A673 (cell line): ENCODE data around the gene COL4A2. TPM values are rescaled to one million over a fixed set of nuclear protein-coding genes. Genes with fewer than 3 reads are reported as not detected.

ENCODE experiments used
- BruUV-seq: library from RNA; stranded (reverse); fragments of 400-500 nt; replicated peaks from 2 replicates; lab custom pipeline; 2021; lab: Mats Ljungman, UMichigan
- CTCF ChIA-PET: fragments of 300-600 bp; sonication (Branson Sonifier 250); formaldehyde crosslinking; loops from one replicate; lab custom pipeline; 2022; ENCODE audit warnings: antibody characterized with exemption; lab: Charles Lee
- POLR2A ChIA-PET: fragments of 300-600 bp; sonication (Branson Sonifier 250); formaldehyde crosslinking; loops from one replicate; lab custom pipeline; 2022; ENCODE audit warnings: antibody characterized with exemption; ENCODE audit not compliant: low non-redundant PET; lab: Charles Lee
- DNase-seq: peaks from one replicate; pipeline ENCODE4 v3.0.0-alpha.2; 2015; ENCODE audit warnings: low spot score
- H3K27ac ChIP-seq: fragments of 200-600 bp; sonication (generic); 2 replicates; pipeline ENCODE4 v1.5.1; 2016; ENCODE audit warnings: mixed run types, low read depth, mild to moderate bottlenecking, mixed read lengths, antibody characterized with exemption, low read length; ENCODE audit not compliant: poor library complexity, severe bottlenecking
- H3K27me3 ChIP-seq: fragments of 200-600 bp; sonication (generic); replicated peaks from 2 replicates; pipeline ENCODE4 v1.6.1; 2017; ENCODE audit warnings: mixed run types, low read depth, mild to moderate bottlenecking, mixed read lengths, antibody characterized with exemption, low read length; ENCODE audit not compliant: insufficient read depth, poor library complexity
- H3K36me3 ChIP-seq: fragments of 200-600 bp; sonication (generic); 2 replicates; pipeline ENCODE4 v1.6.1; 2016; ENCODE audit warnings: mixed run types, mild to moderate bottlenecking, mixed read lengths, antibody characterized with exemption, low read length; ENCODE audit not compliant: insufficient read depth, poor library complexity, severe bottlenecking
- H3K4me1 ChIP-seq: fragments of 200-600 bp; sonication (generic); 2 replicates; pipeline ENCODE4 v1.6.1; 2017; ENCODE audit warnings: mixed run types, mild to moderate bottlenecking, mixed read lengths, antibody characterized with exemption, low read length; ENCODE audit not compliant: insufficient read depth, poor library complexity, severe bottlenecking
- H3K4me3 ChIP-seq: fragments of 200-600 bp; sonication (generic); 2 replicates; pipeline ENCODE4 v1.5.1; 2016; ENCODE audit warnings: low read depth, mixed run types, mild to moderate bottlenecking, mixed read lengths, low read length; ENCODE audit not compliant: poor library complexity, severe bottlenecking
- H3K9me3 ChIP-seq: fragments of 200-600 bp; sonication (generic); 2 replicates; pipeline ENCODE4 v1.6.1; 2016; ENCODE audit warnings: mixed run types, low read depth, mild to moderate bottlenecking, mixed read lengths, antibody characterized with exemption, low read length; ENCODE audit not compliant: poor library complexity, severe bottlenecking
- EZH2 ChIP-seq: fragments of 200-600 bp; sonication (generic); IDR thresholded peaks from 2 replicates; pipeline ENCODE4 v1.6.1; 2017; ENCODE audit warnings: borderline replicate concordance, low read depth, mild to moderate bottlenecking, mixed read lengths, antibody characterized with exemption, low read length; ENCODE audit not compliant: poor library complexity, severe bottlenecking
- intact Hi-C: fragments of 100-400 bp; cut with micrococcal nuclease; formaldehyde crosslinking; loops from one replicate; pipeline ENCODE4 v1.10.0; 2022; ENCODE audit not compliant: unreplicated experiment
- microRNA-seq: library from miRNA; unstranded; fragments of <30 nt; microRNA quantifications from one replicate; pipeline ENCODE4 v1.2.0, GENCODE V29; 2021
- total RNA-seq: library from RNA; stranded (reverse); gene quantifications from 2 replicates; pipeline ENCODE4 v1.2.3, GENCODE V29; 2021
- TF ChIP-seq, protein P1 (sequence below): fragments of 300-800, 200-600 bp; sonication (generic); conservative IDR thresholded peaks from 2 replicates; pipeline ENCODE4 v1.5.1; 2017; ENCODE audit warnings: low read depth, mild to moderate bottlenecking, antibody characterized with exemption, low read length, moderate library complexity, mixed read lengths

Gene COL4A2
- total RNA-seq, 1 experiment from 2014 or later, result 184 TPM

DNA sequence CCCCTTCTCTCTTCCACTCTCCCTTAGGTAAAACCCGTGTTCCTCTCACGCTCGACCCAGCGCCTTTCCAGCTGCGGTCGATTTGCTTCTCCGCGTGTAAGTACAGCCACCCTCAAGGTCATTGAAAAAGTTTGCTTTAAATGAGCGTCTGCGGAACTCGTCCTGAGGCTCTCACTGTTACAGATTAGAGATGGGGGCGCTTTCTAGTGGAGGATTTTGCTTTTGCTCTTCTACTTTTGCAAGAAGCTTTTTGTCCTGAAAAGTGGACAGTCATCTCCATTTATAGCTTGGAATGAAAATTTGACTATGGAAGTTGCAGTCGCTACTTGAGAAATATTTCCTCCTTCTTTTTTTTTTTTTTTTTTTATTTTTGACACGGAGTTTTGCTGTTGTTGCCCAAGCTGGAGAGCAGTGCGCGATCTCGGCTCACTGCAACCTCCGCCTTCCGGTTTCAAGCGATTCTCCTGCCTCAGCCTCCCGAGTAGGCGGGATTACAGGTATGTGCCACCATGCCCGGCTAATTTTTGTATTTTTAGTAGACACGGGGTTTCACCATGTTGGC, 255.0 kb downstream of the COL4A2 start:
- intact Hi-C loops, result no loop called here
- DNase-seq, result no peak

More for the DNA sequence above, 255.0 kb downstream of the COL4A2 start:
- Histone ChIP-seq H3K4me1 (peaks cover 4% of the 10 kb centered on the region), H3K4me3 (peak overlapping the region; percentile 85), H3K36me3 (no peaks in the 10 kb centered on the region), H3K27me3 (peaks cover 4% of the 10 kb centered on the region), H3K27ac (no peak overlapping the region), H3K9me3 (no peaks in the 10 kb centered on the region)
- CTCF ChIA-PET, result interaction anchor here (0.7 kb wide), 1 partner anchor 257 kb away, joined by 4 read pairs; no protein-coding TSS in a partner anchor
- TF ChIP-seq, protein P1, sequence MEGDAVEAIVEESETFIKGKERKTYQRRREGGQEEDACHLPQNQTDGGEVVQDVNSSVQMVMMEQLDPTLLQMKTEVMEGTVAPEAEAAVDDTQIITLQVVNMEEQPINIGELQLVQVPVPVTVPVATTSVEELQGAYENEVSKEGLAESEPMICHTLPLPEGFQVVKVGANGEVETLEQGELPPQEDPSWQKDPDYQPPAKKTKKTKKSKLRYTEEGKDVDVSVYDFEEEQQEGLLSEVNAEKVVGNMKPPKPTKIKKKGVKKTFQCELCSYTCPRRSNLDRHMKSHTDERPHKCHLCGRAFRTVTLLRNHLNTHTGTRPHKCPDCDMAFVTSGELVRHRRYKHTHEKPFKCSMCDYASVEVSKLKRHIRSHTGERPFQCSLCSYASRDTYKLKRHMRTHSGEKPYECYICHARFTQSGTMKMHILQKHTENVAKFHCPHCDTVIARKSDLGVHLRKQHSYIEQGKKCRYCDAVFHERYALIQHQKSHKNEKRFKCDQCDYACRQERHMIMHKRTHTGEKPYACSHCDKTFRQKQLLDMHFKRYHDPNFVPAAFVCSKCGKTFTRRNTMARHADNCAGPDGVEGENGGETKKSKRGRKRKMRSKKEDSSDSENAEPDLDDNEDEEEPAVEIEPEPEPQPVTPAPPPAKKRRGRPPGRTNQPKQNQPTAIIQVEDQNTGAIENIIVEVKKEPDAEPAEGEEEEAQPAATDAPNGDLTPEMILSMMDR, result no peak
- TF ChIP-seq EZH2, result no peak
- POLR2A ChIA-PET, result no interaction called here
- no TSS peak for BruUV-seq

Small RNA genes lying within 50 kb of the gene (microRNA-seq; reads per million reads assigned to microRNA genes)
- gene MIR8073, result not detected

Other genes with a start within 250 kb of the COL4A2 start
- 83.9 and 86.0 TPM in 2 replicates for gene COL4A1, start 127 bp upstream of the COL4A2 start, total RNA-seq